ENCODE data around the gene PLCXD3. TPM values are rescaled to one million over a fixed set of nuclear protein-coding genes. Genes with fewer than 3 reads are reported as not detected.

PLCXD3 gene
- polyA plus RNA-seq, 1 of the 3 experiments (the other 2 are of a cell fraction): 0.15 TPM

GRCh38 chr5:41412496-41412895, 97.9 kb downstream of the PLCXD3 start:
- TF ChIP-seq FOSL2 (IDR thresholded peaks at IDR 0.05; ENCODE audit: borderline replicate concordance, low read depth) (no peak), GATA2 (CRISPR knock-in tag; IDR thresholded peaks at IDR 0.05) (0 out of 2 replicates have a peak, but pooled peaks have one; percentile 19)
- H4K20me1 ChIP-seq (ENCODE audit: insufficient read depth): no peaks in the 10 kb centered on the region
- no peak for DNase-seq
- H3K27me3 ChIP-seq (ENCODE audit: insufficient read depth): no peaks in the 10 kb centered on the region
- no peaks in the 10 kb centered on the region for H3K79me2 ChIP-seq (ENCODE audit: insufficient read depth)
- H3F3A ChIP-seq (replicated peaks; ENCODE audit: insufficient read depth): peaks cover 28% of the 10 kb centered on the region
- ChIA-PET CTCF (interaction anchor here (1.0 kb wide), 1 partner anchor 13 kb away, joined by 3 read pairs; no protein-coding TSS in a partner anchor), POLR2A (no interaction called here)
- H3K4me1 ChIP-seq (ENCODE audit: control insufficient read depth in 1 of 2, insufficient read depth in 2 of 2, low read depth in 1 of 2, low read length in 1 of 2): peaks cover 11 to 45% of the 10 kb centered on the region in 2 experiments; a peak in 3 of 4 replicates
- 85% methylated on average over 2 of the region's 2 CpGs for WGBS (ENCODE audit: low lambda C conversion rate)
- no peak overlapping the region for H3K4me2 ChIP-seq
- no peak overlapping the region for H3K4me3 ChIP-seq (ENCODE audit: low read depth in 2 of 2, low read length in 1 of 2)
- H2AFZ ChIP-seq (ENCODE audit: low read depth): 0 out of 2 replicates have a peak overlapping the region, but pooled peaks have one; percentile 2
- H3K36me3 ChIP-seq (replicated peaks in 1 of 2; ENCODE audit: control insufficient read depth in 1 of 2, insufficient read depth in 2 of 2, low read length in 1 of 2): no peaks in the 10 kb centered on the region
- no peak overlapping the region for H3K9ac ChIP-seq
- peak overlapping the region; percentile 69 to 90; a peak in 3 of 4 replicates for H3K27ac ChIP-seq (ENCODE audit: low read depth in 2 of 2, low read length in 1 of 2)
- no peaks in the 10 kb centered on the region for H3K9me2 ChIP-seq
- H3K9me3 ChIP-seq: no peaks in the 10 kb centered on the region

GRCh38 chr5:41410737-41411136, 99.7 kb downstream of the PLCXD3 start:
- POLR2A ChIA-PET: no interaction called here
- Histone ChIP-seq H3K9me3 (no peaks in the 10 kb centered on the region), H3K4me3 (ENCODE audit: low read depth in 2 of 2, low read length in 1 of 2) (no peak overlapping the region), H3K27ac (ENCODE audit: low read depth in 2 of 2, low read length in 1 of 2) (no peak overlapping the region), H4K20me1 (ENCODE audit: insufficient read depth) (no peaks in the 10 kb centered on the region), H3F3A (replicated peaks; ENCODE audit: insufficient read depth) (peaks cover 27% of the 10 kb centered on the region), H2AFZ (ENCODE audit: low read depth) (no peak overlapping the region), H3K9me2 (no peaks in the 10 kb centered on the region), H3K9ac (no peak overlapping the region), H3K4me1 (ENCODE audit: control insufficient read depth in 1 of 2, insufficient read depth in 2 of 2, low read depth in 1 of 2, low read length in 1 of 2) (peaks cover 7 to 40% of the 10 kb centered on the region in 2 experiments; a peak in 3 of 4 replicates), H3K4me2 (no peak overlapping the region), H3K36me3 (replicated peaks in 1 of 2; ENCODE audit: control insufficient read depth in 1 of 2, insufficient read depth in 2 of 2, low read length in 1 of 2) (no peaks in the 10 kb centered on the region), H3K27me3 (ENCODE audit: insufficient read depth) (no peaks in the 10 kb centered on the region), H3K79me2 (ENCODE audit: insufficient read depth) (no peaks in the 10 kb centered on the region)
- CTCF ChIA-PET: interaction anchor here (1.1 to 1.5 kb wide), 2 partner anchors 93 to 382 kb away, joined by 3 read pairs; no protein-coding TSS in a partner anchor
- WGBS (ENCODE audit: low lambda C conversion rate): 78% methylated on average over 4 of the region's 4 CpGs
- DNase-seq: no peak
- TF ChIP-seq CTCF (IDR thresholded peaks at IDR 0.05) (peak; percentile 14; the same call in 1 of the 2 replicates), FOSL2 (IDR thresholded peaks at IDR 0.05; ENCODE audit: borderline replicate concordance, low read depth) (no peak)

GRCh38 chr5:41410307-41410706, 100.1 kb downstream of the PLCXD3 start:
- Histone ChIP-seq H3K9ac (no peak overlapping the region), H3K4me1 (ENCODE audit: control insufficient read depth in 1 of 2, insufficient read depth in 2 of 2, low read depth in 1 of 2, low read length in 1 of 2) (peaks cover 7 to 36% of the 10 kb centered on the region in 2 experiments; a peak in 3 of 4 replicates), H2AFZ (ENCODE audit: low read depth) (no peak overlapping the region), H3K9me2 (no peaks in the 10 kb centered on the region), H3K27me3 (ENCODE audit: insufficient read depth) (no peaks in the 10 kb centered on the region), H3F3A (replicated peaks; ENCODE audit: insufficient read depth) (peaks cover 23% of the 10 kb centered on the region), H3K9me3 (no peaks in the 10 kb centered on the region), H3K27ac (ENCODE audit: low read depth in 2 of 2, low read length in 1 of 2) (no peak overlapping the region), H3K4me2 (no peak overlapping the region), H4K20me1 (ENCODE audit: insufficient read depth) (no peaks in the 10 kb centered on the region), H3K36me3 (replicated peaks in 1 of 2; ENCODE audit: control insufficient read depth in 1 of 2, insufficient read depth in 2 of 2, low read length in 1 of 2) (no peaks in the 10 kb centered on the region), H3K4me3 (ENCODE audit: low read depth in 2 of 2, low read length in 1 of 2) (no peak overlapping the region), H3K79me2 (ENCODE audit: insufficient read depth) (no peaks in the 10 kb centered on the region)
- ChIA-PET CTCF (interaction anchor here (1.1 to 1.5 kb wide), 3 partner anchors 94 to 434 kb away, joined by 3 read pairs; no protein-coding TSS in a partner anchor), POLR2A (no interaction called here)
- no peak for DNase-seq
- WGBS (ENCODE audit: low lambda C conversion rate): 89% methylated on average over 9 of the region's 9 CpGs
- no peak for TF ChIP-seq SIN3A (IDR thresholded peaks at IDR 0.05; ENCODE audit: borderline replicate concordance, low read depth, low read length)
- TF ChIP-seq USF2 (IDR thresholded peaks at IDR 0.05; ENCODE audit: borderline replicate concordance, low read depth, low read length): no peak
- no peak for TF ChIP-seq NRF1 (IDR thresholded peaks at IDR 0.05; ENCODE audit: low read depth, low read length)
- TF ChIP-seq NFIC (IDR thresholded peaks at IDR 0.05; ENCODE audit: borderline replicate concordance): no peak
- TF ChIP-seq TAF1 (IDR thresholded peaks at IDR 0.05; ENCODE audit: borderline replicate concordance, low read depth, low read length): no peak
- no peak for TF ChIP-seq CTCF (IDR thresholded peaks at IDR 0.05)
- no peak for TF ChIP-seq FOSL2 (IDR thresholded peaks at IDR 0.05; ENCODE audit: borderline replicate concordance, low read depth)
- no peak for TF ChIP-seq RFX5 (IDR thresholded peaks at IDR 0.05; ENCODE audit: low read length)
- no peak for TF ChIP-seq MAX (IDR thresholded peaks at IDR 0.05; ENCODE audit: low read depth)
- TF ChIP-seq MEF2A (IDR thresholded peaks at IDR 0.05; ENCODE audit: borderline replicate concordance, low read depth): no peak
- no peak for TF ChIP-seq PBX3 (IDR thresholded peaks at IDR 0.05)
- TF ChIP-seq GATA2 (CRISPR knock-in tag; IDR thresholded peaks at IDR 0.05): no peak

Data from SK-N-SH (cell line).